Activated naive CD4-positive, alpha-beta T cell treated with anti-CD3 and anti-CD28 coated beads, Interleukin-2, amount 50 U/mL, for 16 hours (primary cell): ENCODE measurements around the gene MDGA2.
"Not testable (repeated sequence)": the region's sequence is repeated elsewhere in the genome, so short reads cannot be mapped to it uniquely, and the experiment has no call there.

Source experiments
- DNase-seq: peaks from one replicate; pipeline ENCODE4 v3.0.0-alpha.2; 2020

MDGA2 gene

DNA sequence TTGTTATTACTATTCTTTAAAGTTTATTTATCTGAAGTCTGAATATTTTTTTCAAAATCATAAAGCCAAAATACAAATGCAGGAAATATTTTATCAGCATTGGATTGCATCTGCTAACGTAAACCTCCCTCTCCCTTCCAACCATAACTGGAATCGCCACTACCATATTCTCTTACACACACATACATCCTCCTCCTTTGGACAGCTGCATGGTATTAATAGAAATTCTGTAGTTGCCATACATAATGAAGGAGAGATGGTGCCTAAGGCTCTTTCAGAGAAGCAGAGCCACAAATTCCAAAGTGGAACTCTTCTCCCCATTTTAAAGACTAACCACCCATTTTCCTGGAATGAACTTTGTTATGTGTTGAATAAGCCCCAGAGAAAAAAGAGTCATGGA is 352.7 kb downstream of the MDGA2 start:
- DNase-seq = no peak

DNA sequence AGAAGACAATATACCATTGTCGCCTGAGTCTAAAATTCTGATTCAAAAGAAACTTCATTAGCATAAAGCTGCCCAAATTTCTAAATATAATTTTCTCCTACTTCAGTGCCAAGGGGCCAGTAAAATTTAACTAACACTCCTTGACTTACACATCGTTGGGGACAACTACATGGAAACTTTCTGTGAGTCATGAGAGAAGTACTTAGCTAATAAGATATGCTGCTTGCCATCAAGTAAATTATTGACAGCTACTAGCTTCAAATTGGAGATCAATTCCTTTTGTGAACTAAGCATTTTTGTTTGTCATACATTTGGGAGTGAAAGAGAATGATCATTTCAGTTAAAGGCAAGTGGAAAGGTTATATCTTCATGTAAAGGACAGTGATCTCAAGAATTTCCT is 373.3 kb downstream of the MDGA2 start:
- no peak for DNase-seq

DNA sequence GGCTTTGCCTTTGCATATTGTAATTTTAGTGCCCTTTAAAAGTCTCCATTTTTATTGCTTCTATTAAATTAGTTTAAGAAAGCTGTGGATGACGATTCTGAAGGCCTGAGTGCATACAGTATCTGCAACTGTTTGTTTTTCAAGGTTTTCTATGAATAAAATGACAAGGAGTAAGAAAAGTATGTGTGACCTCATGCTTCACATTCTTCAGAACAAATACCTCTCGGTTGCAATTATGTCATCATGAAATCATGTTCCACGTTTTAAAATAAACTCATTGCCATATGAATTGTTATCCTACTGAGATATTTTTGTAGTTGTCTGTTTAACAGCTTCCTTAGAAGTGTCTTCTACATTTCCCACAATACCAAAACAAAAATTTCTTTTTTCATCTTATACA is 374.6 kb downstream of the MDGA2 start:
- DNase-seq = no peak

GRCh38 chr14:47297374-47297773 is 378.0 kb downstream of the MDGA2 start:
- DNase-seq = no peak

DNA sequence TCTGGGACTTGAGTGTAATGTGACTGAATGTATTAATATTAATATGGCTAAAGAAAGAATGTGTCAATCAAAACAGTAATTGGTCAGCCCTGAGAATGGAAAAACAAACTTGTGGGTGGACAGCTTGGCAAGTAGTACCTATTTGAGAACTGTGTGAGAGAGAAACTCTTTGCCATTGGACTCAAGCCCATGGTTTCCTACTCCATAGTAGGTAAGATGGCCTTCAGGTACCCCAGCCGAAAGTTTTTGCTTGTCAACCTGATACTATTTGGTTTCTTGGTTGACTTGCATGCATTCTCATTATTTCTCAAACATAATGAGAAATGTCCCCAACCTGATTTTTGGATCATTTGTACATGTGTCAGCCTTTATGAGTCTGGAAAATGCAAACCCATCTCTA is 391.1 kb downstream of the MDGA2 start:
- DNase-seq = no peak

DNA sequence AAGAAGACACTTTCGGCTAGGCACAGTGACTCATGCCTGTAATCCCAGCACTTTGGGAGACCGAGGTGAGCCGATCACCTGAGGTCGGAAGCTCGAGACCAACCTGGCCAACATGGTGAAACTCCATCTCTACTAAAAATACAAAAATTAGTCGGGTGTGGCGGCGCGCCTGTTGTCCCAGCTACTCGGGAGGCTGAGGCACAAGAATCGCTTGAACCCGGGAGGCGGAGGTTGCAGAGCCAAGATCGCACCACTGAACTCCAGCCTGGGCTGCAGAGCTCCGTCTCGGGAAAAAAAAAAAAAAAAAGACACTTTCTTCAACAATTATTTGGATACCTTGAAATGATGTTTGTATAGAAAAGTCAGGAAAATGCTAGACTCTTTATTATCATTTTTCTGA is 393.6 kb downstream of the MDGA2 start:
- not testable (repeated sequence) for DNase-seq

- DNase-seq = no peak
Measured at GRCh38 chr14:47278233-47278842, 397.1 kb downstream of the MDGA2 start.

DNA sequence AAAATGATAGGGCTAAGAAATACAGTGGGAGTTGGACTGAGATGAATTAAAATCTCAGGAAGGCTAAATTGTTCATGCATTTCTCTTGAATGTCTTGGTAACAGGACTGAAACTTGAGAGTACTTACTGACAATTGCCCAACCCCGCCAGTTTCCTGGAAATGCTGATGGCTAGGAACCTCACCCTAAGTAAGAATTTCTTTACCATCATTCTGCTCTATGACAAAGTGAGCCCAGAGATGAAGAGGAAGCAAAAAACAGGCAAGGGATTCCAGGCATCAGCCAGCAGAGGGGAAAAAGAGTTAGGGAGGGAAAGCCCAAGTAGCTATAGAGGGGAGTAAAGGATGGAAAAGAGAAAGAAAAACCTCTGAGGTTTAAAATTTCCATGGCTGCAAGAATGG is 397.7 kb downstream of the MDGA2 start:
- no peak for DNase-seq

DNA sequence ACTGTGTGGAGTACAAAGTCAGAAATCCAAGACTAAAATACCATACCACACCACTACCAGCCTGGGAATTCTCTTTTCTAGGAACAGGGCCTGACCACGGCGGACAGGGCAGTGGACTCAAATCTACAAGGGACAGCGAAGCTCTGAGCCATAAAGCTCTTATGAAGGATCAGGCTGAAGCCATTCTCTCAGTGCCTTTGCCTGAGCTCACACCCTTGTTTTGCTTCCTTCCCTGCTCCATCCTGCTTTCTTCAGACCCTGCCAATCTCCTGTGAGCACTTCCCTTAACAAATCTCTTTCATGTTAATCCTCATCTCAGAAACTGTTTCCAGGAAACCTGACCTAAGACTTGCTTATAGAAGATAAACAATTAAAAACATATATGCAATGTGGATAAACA is 398.5 kb downstream of the MDGA2 start:
- no peak for DNase-seq

DNA sequence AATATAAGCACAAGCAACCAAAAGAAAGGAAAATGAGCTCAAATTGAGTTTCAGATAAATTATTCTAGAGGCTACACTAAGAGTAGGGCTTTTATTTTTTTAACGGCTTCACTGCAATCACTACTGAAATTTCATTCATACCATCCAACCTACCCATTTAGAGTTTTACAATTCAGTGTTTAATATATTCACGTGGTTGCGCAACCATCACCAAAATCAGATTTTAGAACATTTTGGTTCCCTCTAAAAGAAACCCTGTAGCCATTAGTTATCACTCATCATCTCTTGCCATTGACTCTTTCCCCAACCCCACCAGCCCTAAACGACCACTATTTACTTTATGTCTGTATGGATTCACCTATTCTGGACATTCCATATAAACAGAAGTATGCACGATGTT is 401.5 kb downstream of the MDGA2 start:
- DNase-seq = no peak

DNA sequence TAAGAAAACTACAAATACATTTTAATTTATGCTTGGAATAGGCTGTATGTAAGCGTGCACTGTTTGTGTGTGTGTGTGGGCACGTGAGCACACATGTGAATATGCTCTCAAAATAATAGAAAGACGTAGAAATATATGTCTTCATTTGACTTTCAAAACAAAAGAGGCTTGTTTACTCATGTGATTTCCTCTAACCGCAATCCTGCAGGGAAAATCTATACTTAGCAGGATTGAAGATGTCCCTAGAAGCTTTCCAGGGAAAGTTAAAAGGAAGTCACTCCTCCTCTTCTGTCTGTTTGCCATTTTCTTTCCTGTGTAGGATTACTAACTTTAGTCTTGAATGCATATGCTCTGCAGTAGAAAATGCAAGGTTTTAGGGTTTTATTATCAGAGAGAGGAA is 404.7 kb downstream of the MDGA2 start:
- no peak for DNase-seq

DNA sequence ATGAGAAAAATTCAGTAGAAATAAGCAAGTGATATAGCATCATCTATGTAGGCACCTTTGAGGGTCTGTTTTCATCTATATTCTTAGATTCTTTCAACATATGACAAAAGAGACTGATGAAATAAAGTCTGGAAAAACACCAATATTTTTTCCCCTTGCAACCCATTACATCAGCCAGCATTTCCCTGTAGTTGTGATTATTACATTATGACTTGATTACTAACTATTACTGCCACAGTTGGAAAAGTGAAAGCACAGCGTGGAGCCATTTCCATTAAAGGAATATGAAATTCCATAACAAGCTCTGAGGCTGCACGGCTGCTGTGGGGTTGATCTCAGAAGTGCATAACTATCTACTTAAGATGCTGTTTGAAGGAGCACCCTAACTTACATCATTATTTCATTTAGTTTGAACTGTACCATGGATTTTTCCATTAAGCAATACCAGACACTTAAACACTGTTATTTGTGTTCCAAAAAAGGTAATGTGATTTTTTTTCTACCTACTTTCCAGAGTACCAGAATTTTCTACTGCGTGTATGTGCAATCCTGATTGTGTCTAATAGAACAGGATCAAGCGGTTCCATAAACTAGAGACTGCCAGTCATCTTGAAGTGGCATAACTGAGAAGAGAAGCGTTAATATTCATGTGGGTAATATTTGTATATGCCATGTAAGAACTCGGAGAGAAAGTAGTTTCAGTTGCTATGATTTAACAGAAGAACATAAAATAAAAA is 405.5 kb downstream of the MDGA2 start:
- DNase-seq = no peak

- DNase-seq = no peak
Measured at GRCh38 chr14:47264842-47265241, 410.6 kb downstream of the MDGA2 start.

GRCh38 chr14:47262801-47263200 is 412.6 kb downstream of the MDGA2 start:
- no peak for DNase-seq

DNA sequence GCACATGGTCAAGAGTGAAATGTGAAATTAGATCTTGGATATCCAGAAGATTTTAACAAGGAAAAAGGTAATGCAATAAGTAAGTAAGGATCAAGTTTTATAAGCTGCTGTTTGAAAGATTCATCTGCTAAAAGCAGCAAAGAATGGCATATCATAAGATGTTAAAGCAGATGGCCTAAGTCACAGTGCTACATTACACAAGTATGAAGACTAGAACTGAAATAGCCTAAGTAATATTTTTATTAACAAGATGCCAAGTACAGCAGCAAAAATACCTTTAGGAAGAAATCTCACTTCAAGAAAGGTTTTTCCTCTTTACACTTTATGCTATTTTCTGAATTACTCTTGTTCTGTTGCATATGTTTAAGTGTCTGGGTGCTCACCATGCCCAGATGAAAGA is 414.1 kb downstream of the MDGA2 start:
- DNase-seq = no peak

DNA sequence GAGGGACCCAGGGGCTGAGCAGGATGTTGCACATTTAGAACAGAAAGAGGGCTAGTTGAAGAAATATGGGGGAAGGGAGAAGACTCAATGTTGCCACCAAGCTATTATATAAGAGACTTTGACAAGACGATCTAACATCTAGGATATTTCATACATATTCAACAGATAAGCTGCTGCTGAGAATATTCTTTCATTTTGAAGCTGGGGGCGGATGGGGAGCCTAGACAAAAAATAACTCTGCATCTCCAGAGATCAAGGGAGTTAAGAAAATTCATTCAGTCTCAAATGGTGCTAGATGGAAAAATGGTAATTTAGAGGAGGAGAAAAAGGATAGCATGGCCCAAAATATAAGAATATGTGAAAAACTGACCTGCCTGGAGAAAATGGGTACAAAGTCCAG is 415.6 kb downstream of the MDGA2 start:
- no peak for DNase-seq

DNA sequence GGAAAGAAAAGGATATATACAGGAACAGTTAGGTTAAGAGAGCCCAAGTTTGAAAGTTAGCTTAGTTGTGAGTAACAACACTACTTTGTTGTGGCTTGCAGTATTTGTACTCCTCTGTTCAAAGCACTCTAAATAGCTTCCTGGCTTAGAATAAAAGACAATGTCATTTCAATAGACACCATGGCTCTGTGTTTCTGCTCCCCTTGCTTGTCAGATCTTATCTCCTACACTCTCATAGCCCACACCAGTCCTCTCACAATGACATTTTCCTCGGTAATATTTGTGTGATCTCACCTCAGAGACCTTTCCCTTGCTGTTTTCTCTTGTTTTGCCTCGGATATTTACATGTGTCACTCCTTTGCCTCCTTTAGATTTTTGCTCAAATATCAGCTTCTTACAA is 418.4 kb downstream of the MDGA2 start:
- no peak for DNase-seq

GRCh38 chr14:47252802-47253201 is 422.6 kb downstream of the MDGA2 start:
- DNase-seq = no peak

- no peak for DNase-seq
Measured at GRCh38 chr14:47246367-47246766, 429.0 kb downstream of the MDGA2 start.

GRCh38 chr14:47242579-47242978 is 432.8 kb downstream of the MDGA2 start:
- not testable (repeated sequence) for DNase-seq

DNA sequence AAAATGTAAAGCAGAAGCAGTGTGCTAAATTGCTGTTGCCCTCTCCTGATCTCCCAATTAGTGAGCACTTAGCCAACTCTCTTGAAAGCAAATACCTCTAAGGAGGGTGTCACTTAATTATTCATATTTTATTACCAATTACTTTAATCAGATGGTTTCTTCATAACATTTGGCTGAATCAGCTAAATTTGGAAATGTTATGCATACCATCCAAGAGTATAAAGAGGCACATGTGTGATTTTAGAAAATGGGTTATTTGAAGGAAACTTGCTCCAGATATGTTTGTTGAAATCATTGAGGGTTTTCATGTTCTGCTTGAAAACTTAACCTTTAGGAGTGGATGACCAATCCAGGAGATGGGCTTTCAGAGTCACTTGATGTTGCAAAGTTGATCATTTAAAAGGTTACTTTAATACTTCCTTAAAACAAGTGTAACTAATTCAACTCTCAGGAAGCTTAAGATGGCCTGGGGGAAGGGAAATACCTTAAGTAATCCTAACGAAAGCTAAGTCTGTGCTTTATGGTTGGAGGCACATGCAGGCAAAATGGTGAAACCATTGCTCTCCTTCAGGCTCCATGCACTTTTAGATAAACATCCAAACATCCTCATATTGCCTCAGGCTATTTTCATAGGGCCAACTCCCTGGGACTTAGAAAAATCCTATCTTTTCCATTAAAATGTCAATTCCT is 434.5 kb downstream of the MDGA2 start:
- DNase-seq = no peak

DNA sequence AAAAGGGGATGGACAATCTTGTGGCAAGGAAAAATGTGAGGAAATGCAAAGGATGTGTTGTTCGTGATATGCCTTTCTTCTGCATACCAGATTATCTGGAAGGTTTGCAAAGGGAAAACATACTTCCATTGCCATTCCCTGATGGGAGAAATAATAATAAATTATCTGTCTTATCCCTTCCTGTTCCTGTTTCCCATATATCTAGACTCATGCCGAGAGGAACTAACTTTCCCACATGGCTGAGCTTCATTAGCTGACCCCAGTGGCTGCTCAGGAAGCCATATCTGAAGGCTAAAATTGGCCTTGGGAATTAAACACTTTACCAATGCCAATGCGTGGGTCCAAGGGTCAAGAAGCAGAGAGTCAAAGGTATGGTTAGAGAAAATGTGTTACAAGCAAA is 439.8 kb downstream of the MDGA2 start:
- DNase-seq = no peak

- no peak for DNase-seq
Measured at GRCh38 chr14:47226877-47227520, 448.4 kb downstream of the MDGA2 start.

DNA sequence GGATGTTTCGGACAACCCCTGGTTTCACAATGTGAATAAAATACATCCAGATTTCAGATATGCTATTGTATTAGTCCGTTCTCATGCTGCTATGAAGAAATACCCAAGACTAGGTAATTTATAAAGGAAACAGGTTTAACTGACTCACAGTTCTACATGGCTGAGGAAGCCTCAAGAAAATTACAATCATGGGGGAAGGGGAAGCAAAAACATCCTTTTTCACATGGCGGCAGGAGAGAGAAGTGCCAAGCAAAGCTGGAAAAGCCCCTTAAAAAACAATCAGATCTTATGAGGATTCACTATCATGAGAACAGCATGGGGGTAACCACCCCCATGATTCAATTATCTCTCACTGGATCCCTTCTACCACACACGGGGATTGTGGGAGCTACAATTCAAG is 451.7 kb downstream of the MDGA2 start:
- DNase-seq = no peak
